ENCODE data around the gene CDC27. TPM values are rescaled to one million over a fixed set of nuclear protein-coding genes. Genes with fewer than 3 reads are reported as not detected.
"Not testable (repeated sequence)": the region's sequence is repeated elsewhere in the genome, so short reads cannot be mapped to it uniquely, and the experiment has no call there.

Gene CDC27
- polyA plus RNA-seq, 1 donor from 2014 or later, result 50.1 TPM

- H3K27ac ChIP-seq (ENCODE audit: low read length), result no peak overlapping the region
- no peaks in the 10 kb centered on the region for H3K79me2 ChIP-seq (replicated peaks; ENCODE audit: insufficient read depth, low read length)
- H3F3A ChIP-seq (ENCODE audit: insufficient read depth, low read length, poor library complexity, severe bottlenecking), result no peaks in the 10 kb centered on the region
- no peaks in the 10 kb centered on the region for H3K9me2 ChIP-seq (ENCODE audit: insufficient read depth, low read length)
- no peak overlapping the region for H3K4me3 ChIP-seq (ENCODE audit: low read length)
- no peaks in the 10 kb centered on the region for H3K9me3 ChIP-seq (ENCODE audit: low read length)
- H3K36me3 ChIP-seq (ENCODE audit: insufficient read depth, low read length), result no peaks in the 10 kb centered on the region
- H3K9ac ChIP-seq (ENCODE audit: low read length), result no peak overlapping the region
- TF ChIP-seq REST (IDR thresholded peaks at IDR 0.05; ENCODE audit: borderline replicate concordance), result no peak
- no peak for TF ChIP-seq SMC3 (conservative IDR thresholded peaks at IDR 0.05; ENCODE audit: poor library complexity)
- no peak for TF ChIP-seq TAF1 (IDR thresholded peaks at IDR 0.05; ENCODE audit: low read depth)
- no peak for TF ChIP-seq CTCF (IDR thresholded peaks at IDR 0.05; ENCODE audit: poor library complexity, severe bottlenecking)
- TF ChIP-seq POLR2AphosphoS5 (IDR thresholded peaks at IDR 0.05), result no peak
- TF ChIP-seq EP300 (conservative IDR thresholded peaks at IDR 0.05; ENCODE audit: poor library complexity, severe bottlenecking), result no peak
- no peak for TF ChIP-seq RAD21 (conservative IDR thresholded peaks at IDR 0.05)
- no peak for TF ChIP-seq MXI1 (conservative IDR thresholded peaks at IDR 0.05; ENCODE audit: poor library complexity, severe bottlenecking)
- no peak for TF ChIP-seq EZH2 (IDR thresholded peaks at IDR 0.05; ENCODE audit: borderline replicate concordance, insufficient read depth, low read length, poor library complexity, severe bottlenecking)
- no peaks in the 10 kb centered on the region for H3K27me3 ChIP-seq (ENCODE audit: insufficient read depth, low read depth, low read length)
- H3K4me2 ChIP-seq (ENCODE audit: low read length), result no peak overlapping the region
- no peaks in the 10 kb centered on the region for H4K20me1 ChIP-seq (ENCODE audit: insufficient read depth)
- H2AFZ ChIP-seq (ENCODE audit: low read depth, low read length), result no peak overlapping the region
Measured at GRCh38 chr17:47131761-47132160, 57.3 kb downstream of the CDC27 start.

- H3K4me3 ChIP-seq (ENCODE audit: low read length); H3K79me2 ChIP-seq (replicated peaks; ENCODE audit: insufficient read depth, low read length); H2AFZ ChIP-seq (ENCODE audit: low read depth, low read length); H3K9ac ChIP-seq (ENCODE audit: low read length); H4K20me1 ChIP-seq (ENCODE audit: insufficient read depth); H3F3A ChIP-seq (ENCODE audit: insufficient read depth, low read length, poor library complexity, severe bottlenecking); H3K27me3 ChIP-seq (ENCODE audit: insufficient read depth, low read depth, low read length); H3K9me3 ChIP-seq (ENCODE audit: low read length); H3K27ac ChIP-seq (ENCODE audit: low read length); H3K4me2 ChIP-seq (ENCODE audit: low read length); H3K9me2 ChIP-seq (ENCODE audit: insufficient read depth, low read length); H3K36me3 ChIP-seq (ENCODE audit: insufficient read depth, low read length): not testable (repeated sequence)
Measured at GRCh38 chr17:47126835-47127234, 62.3 kb downstream of the CDC27 start.

GRCh38 chr17:47123262-47123661 lies 65.8 kb downstream of the CDC27 start:
- H3K79me2 ChIP-seq (replicated peaks; ENCODE audit: insufficient read depth, low read length); H3K27ac ChIP-seq (ENCODE audit: low read length); H3K4me2 ChIP-seq (ENCODE audit: low read length); H3K4me3 ChIP-seq (ENCODE audit: low read length); H4K20me1 ChIP-seq (ENCODE audit: insufficient read depth); H3K9ac ChIP-seq (ENCODE audit: low read length); H3F3A ChIP-seq (ENCODE audit: insufficient read depth, low read length, poor library complexity, severe bottlenecking); H3K9me3 ChIP-seq (ENCODE audit: low read length); H3K9me2 ChIP-seq (ENCODE audit: insufficient read depth, low read length); H3K27me3 ChIP-seq (ENCODE audit: insufficient read depth, low read depth, low read length); H3K36me3 ChIP-seq (ENCODE audit: insufficient read depth, low read length); H2AFZ ChIP-seq (ENCODE audit: low read depth, low read length): not testable (repeated sequence)

Data from neural cell (in vitro differentiated cells).